ENCODE results near the gene MDN1.
"Not testable (repeated sequence)": the region's sequence is repeated elsewhere in the genome, so short reads cannot be mapped to it uniquely, and the experiment has no call there.

DNA sequence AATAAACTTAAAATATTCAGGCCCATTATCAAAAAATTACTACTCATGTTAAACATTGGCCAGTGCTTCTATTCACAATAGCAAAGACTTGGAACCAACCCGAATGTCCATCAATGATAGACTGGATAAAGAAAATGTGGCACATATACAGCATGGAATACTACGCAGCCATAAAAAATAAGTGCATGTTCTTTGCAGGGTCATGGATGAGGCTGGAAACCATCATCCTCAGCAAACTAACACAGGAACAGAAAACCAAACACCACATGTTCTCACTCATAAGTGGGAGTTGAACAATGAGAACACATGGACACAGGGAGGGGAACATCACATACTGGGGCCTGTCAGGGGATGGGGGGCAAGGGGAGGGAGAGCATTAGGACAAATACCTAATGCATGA lies 88.3 kb downstream of the MDN1 start:
- TF ChIP-seq, protein P1, sequence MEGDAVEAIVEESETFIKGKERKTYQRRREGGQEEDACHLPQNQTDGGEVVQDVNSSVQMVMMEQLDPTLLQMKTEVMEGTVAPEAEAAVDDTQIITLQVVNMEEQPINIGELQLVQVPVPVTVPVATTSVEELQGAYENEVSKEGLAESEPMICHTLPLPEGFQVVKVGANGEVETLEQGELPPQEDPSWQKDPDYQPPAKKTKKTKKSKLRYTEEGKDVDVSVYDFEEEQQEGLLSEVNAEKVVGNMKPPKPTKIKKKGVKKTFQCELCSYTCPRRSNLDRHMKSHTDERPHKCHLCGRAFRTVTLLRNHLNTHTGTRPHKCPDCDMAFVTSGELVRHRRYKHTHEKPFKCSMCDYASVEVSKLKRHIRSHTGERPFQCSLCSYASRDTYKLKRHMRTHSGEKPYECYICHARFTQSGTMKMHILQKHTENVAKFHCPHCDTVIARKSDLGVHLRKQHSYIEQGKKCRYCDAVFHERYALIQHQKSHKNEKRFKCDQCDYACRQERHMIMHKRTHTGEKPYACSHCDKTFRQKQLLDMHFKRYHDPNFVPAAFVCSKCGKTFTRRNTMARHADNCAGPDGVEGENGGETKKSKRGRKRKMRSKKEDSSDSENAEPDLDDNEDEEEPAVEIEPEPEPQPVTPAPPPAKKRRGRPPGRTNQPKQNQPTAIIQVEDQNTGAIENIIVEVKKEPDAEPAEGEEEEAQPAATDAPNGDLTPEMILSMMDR (conservative IDR thresholded peaks at IDR 0.05), result not testable (repeated sequence)
- not testable (repeated sequence) for TF ChIP-seq ZFX (IDR thresholded peaks at IDR 0.05)

All from C4-2B (cell line).